Neural crest cell (in vitro differentiated cells): ENCODE data around the gene PCDHGB4. TPM values are rescaled to one million over a fixed set of nuclear protein-coding genes. Genes with fewer than 3 reads are reported as not detected.
"Not testable (repeated sequence)": the region's sequence is repeated elsewhere in the genome, so short reads cannot be mapped to it uniquely, and the experiment has no call there.

ENCODE experiments used
- DNase-seq: peaks from one replicate; pipeline ENCODE4 v3.0.0; 2021; ENCODE audit warnings: low read depth, mixed read lengths, low spot score
- H3K27ac Mint-ChIP-seq: one replicate; pipeline ENCODE4 v1.8.0; 2021; ENCODE audit warnings: mild to moderate bottlenecking, mixed read lengths; ENCODE audit not compliant: unreplicated experiment
- H3K27me3 Mint-ChIP-seq: 2 replicates; pipeline ENCODE4 v1.8.0; 2021; ENCODE audit warnings: low read depth, mild to moderate bottlenecking, mixed read lengths
- H3K36me3 Mint-ChIP-seq: 2 replicates; pipeline ENCODE4 v1.8.0; 2021; ENCODE audit warnings: low read depth, mild to moderate bottlenecking, mixed read lengths
- H3K4me1 Mint-ChIP-seq: 2 replicates; pipeline ENCODE4 v1.8.0; 2021; ENCODE audit warnings: mixed read lengths
- H3K4me3 Mint-ChIP-seq: one replicate; pipeline ENCODE4 v1.8.0; 2021; ENCODE audit warnings: mild to moderate bottlenecking, mixed read lengths
- H3K9me3 Mint-ChIP-seq: 2 replicates; pipeline ENCODE4 v1.8.0; 2021; ENCODE audit warnings: mixed read lengths
- long read RNA-seq: library from polyadenylated mRNA; unstranded; transcript quantifications from one replicate; pipeline ENCODE4 v2.0.0, GENCODE V29; 2020
- total RNA-seq: library from RNA; stranded (reverse); gene quantifications from 2 replicates; pipeline ENCODE4 v1.2.1, GENCODE V29; 2021
- TF ChIP-seq, protein P1 (sequence below): fragments of 200-600 bp; sonication (generic); conservative IDR thresholded peaks from 2 replicates; pipeline ENCODE4 v1.5.0; 2021; ENCODE audit warnings: antibody characterized with exemption, mild to moderate bottlenecking

The PCDHGB4 gene
- 4.2 and 5.3 TPM in 2 replicates for total RNA-seq
- long read RNA-seq, full-length matches to known transcripts, result 5 of 5 reads
- long read RNA-seq, partial matches to known transcripts, result 0 of 5 reads
- long read RNA-seq, other reads (novel, unspliced or antisense), result 0 of 5 reads

DNA sequence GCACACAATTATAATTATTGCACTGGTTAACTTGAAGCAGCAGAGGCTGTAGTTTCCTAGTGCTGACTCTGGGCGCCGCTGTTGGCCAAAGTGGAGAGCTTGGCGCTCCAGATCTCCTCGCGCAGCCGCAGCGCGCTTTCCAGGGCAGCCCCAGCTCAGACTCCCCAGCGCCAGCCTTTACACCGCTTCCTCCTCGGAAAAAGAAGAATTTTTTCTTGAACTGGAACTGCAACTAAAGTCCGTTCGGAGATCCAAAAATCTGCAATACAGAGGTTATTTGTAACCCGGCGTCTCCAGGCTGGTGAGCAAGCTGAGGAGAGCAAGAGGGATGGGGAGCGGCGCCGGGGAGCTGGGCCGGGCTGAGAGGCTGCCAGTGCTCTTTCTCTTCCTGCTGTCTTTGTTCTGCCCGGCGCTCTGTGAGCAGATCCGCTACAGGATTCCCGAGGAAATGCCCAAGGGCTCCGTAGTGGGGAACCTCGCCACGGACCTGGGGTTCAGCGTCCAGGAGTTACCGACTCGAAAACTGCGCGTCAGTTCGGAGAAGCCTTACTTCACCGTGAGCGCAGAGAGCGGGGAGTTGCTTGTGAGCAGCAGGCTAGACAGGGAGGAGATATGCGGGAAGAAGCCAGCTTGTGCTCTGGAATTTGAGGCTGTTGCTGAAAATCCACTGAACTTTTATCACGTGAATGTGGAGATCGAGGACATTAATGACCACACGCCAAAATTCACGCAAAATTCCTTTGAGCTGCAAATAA is at the start of gene PCDHGB4:
Gene PCDHGB4 (plus strand): TSS at position 142 of the 755 bp plus-strand sequence. CDS start 187 bp downstream, at position 329.
- Mint-ChIP-seq H3K4me3 (peak within 1 kb of the TSS; percentile 44), H3K36me3 (peaks cover 49% of the 10 kb centered on the region), H3K9me3 (peaks cover 30% of the 10 kb centered on the region)
- not testable (repeated sequence) for H3K4me1 Mint-ChIP-seq, H3K27ac Mint-ChIP-seq, DNase-seq, H3K27me3 Mint-ChIP-seq
- TF ChIP-seq, protein P1, sequence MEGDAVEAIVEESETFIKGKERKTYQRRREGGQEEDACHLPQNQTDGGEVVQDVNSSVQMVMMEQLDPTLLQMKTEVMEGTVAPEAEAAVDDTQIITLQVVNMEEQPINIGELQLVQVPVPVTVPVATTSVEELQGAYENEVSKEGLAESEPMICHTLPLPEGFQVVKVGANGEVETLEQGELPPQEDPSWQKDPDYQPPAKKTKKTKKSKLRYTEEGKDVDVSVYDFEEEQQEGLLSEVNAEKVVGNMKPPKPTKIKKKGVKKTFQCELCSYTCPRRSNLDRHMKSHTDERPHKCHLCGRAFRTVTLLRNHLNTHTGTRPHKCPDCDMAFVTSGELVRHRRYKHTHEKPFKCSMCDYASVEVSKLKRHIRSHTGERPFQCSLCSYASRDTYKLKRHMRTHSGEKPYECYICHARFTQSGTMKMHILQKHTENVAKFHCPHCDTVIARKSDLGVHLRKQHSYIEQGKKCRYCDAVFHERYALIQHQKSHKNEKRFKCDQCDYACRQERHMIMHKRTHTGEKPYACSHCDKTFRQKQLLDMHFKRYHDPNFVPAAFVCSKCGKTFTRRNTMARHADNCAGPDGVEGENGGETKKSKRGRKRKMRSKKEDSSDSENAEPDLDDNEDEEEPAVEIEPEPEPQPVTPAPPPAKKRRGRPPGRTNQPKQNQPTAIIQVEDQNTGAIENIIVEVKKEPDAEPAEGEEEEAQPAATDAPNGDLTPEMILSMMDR, result peak; percentile 71

DNA sequence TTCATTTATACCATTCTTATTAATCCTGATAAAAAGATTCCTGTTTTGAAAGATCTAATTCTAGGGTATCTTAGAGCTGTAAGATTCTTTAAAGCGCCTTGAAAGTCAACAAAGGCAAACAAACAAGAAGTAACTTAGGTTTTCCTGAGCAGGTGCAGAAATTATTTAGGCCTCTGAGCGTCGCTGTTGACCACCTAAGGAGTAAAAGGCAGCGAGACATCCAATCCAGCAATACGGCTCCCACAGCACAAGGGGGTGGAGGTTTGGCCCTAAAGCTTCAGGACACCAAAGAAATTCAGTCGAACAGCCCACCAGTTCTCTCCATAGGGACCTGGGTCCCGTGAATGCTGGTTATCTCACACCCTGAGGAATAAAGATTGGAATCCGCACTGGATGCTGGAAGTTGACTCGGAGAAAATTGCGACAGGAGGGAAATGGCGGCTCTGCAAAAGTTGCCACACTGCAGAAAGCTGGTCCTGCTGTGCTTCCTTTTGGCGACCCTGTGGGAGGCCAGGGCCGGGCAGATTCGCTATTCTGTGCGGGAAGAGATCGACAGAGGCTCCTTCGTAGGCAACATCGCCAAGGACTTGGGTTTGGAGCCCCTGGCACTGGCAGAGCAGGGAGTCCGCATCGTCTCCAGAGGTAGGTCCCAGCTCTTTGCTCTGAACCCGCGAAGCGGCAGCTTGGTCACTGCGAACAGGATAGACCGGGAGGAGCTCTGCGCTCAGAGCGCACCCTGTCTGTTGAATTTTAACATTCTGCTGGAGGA is 48.8 kb upstream of the PCDHGB4 start, which contains the start of gene PCDHGA2:
Gene PCDHGA2 (plus strand): TSS at position 223 of the 769 bp plus-strand sequence.
- no peak for DNase-seq
- TF ChIP-seq, protein P1, result peak; percentile 34
- Mint-ChIP-seq H3K4me1 (no peaks in the 10 kb centered on the region), H3K4me3 (no peak within 1 kb of the TSS), H3K27ac (peak within 1 kb of the TSS; percentile 19), H3K9me3 (peaks cover 28% of the 10 kb centered on the region), H3K36me3 (peaks cover 18% of the 10 kb centered on the region), H3K27me3 (no peaks in the 10 kb centered on the region)

DNA sequence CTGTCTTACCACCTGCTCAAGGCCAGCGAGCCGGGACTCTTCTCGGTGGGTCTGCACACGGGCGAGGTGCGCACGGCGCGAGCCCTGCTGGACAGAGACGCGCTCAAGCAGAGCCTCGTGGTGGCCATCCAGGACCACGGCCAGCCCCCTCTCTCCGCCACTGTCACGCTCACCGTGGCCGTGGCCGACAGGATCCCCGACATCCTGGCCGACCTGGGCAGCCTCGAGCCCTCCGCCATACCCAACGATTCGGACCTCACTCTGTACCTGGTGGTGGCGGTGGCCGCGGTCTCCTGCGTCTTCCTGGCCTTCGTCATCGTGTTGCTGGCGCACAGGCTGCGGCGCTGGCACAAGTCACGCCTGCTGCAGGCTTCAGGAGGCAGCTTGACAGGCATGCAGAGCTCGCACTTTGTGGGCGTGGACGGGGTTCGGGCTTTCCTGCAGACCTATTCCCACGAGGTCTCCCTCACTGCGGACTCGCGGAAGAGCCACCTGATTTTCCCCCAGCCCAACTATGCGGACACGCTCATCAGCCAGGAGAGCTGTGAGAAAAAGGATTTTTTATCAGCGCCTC is 46.6 kb upstream of the PCDHGB4 start:
- not testable (repeated sequence) for DNase-seq, H3K4me3 Mint-ChIP-seq, H3K27me3 Mint-ChIP-seq, H3K27ac Mint-ChIP-seq, H3K4me1 Mint-ChIP-seq
- Mint-ChIP-seq H3K36me3 (peaks cover 22% of the 10 kb centered on the region), H3K9me3 (peaks cover 30% of the 10 kb centered on the region)

DNA sequence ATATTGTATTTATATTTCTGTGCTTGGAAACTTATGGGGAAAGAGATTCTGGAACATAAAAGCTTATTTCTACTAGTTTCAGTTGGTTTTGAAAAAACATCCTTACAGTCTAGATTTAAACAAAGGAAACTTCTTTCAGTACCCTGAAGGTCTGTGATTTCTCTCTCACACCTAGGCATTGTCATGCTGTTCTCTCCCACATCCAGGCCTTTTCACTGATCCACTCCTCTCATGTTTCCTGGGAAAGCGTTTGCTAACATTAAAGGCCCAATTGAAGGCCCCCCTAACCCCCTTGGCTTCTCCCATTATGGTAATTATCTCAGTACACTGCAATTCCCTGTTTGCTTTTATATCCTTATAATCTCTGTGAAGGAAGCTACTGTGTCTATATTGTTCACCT is 44.7 kb upstream of the PCDHGB4 start:
- Mint-ChIP-seq H3K4me1 (no peaks in the 10 kb centered on the region), H3K4me3 (no peak overlapping the region), H3K27me3 (no peaks in the 10 kb centered on the region), H3K9me3 (peaks cover 29% of the 10 kb centered on the region), H3K36me3 (peaks cover 19% of the 10 kb centered on the region), H3K27ac (no peak overlapping the region)
- TF ChIP-seq, protein P1, result no peak
- DNase-seq, result no peak

DNA sequence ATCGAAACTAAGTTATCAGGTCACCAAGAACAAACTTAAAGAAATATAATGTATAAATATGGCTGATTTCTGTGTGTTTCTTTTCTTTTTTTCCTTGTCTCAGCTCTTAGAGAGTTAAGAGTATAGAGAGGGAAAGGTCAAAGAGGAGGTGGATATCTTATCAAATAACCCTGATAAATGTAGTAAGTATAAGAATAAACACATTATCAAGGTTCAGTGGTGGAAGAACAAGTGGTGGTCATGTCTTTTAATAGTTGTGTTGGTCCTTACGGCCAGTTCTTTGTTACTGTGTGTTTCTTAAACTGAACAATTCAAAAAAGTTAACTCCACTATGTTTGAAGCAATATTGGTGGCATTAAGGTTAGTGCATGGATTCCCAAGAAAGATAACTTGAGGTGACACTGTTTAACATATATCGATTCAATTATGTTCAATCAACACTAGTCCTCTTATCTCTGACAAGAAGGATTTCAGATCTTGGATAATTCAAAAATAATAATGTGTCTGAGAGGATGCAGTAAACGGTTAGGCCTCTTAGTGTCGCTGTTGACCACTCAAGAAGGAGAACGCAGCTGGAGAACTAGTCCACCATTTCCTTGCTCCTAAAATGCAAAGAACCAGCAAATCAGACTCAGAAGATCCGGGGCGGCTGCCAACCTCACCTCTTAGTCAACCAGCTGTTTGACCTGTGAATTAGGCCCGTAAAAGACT is 44.1 kb upstream of the PCDHGB4 start, which contains the start of gene PCDHGA3:
Gene PCDHGA3 (plus strand): TSS at position 588 of the 711 bp plus-strand sequence. CDS start 205 bp downstream, outside the sequence.
- no peak for DNase-seq
- Mint-ChIP-seq H3K9me3 (peaks cover 25% of the 10 kb centered on the region), H3K4me3 (no peak within 1 kb of the TSS), H3K27ac (no peak within 1 kb of the TSS), H3K4me1 (no peaks in the 10 kb centered on the region), H3K27me3 (no peaks in the 10 kb centered on the region), H3K36me3 (peaks cover 13% of the 10 kb centered on the region)
- TF ChIP-seq, protein P1, result peak; percentile 56
